Esophagus squamous epithelium (tissue), 5 donors: ENCODE data around the gene MTREX. TPM values are rescaled to one million over a fixed set of nuclear protein-coding genes. Genes with fewer than 3 reads are reported as not detected.

ENCODE experiments used
- DNase-seq: peaks from one replicate; lab custom pipeline; 2025; lab: John Stamatoyannopoulos, UW
- H3K27ac ChIP-seq, 4 donors: fragments of 200-600 bp; sonication (generic); one replicate each; pipeline ENCODE4 v1.5.1; 2016 to 2019; ENCODE audit warnings: mild to moderate bottlenecking in 1 of 4
- H3K27me3 ChIP-seq, 4 donors: fragments of 200-600 bp; sonication (generic); 1 replicate in 3 of 4; 2 replicates in 1 of 4; pipeline versions ENCODE4 v1.5.1 to v1.6.0; 2017 to 2021; ENCODE audit warnings: antibody characterized with exemption in 1 of 4
- H3K36me3 ChIP-seq, 3 donors: fragments of 200-600 bp; sonication (generic); one replicate each; pipeline ENCODE4 v1.5.1; 2016 to 2019
- H3K4me1 ChIP-seq, 3 donors: fragments of 200-600 bp; sonication (generic); one replicate each; pipeline ENCODE4 v1.5.1; 2017 to 2019
- H3K4me3 ChIP-seq, 4 donors: fragments of 200-600 bp; sonication (generic); 1 replicate in 3 of 4; 2 replicates in 1 of 4; pipeline ENCODE4 v1.5.1; 2016 to 2019; ENCODE audit warnings: mild to moderate bottlenecking in 2 of 4, moderate library complexity in 1 of 4
- H3K9me3 ChIP-seq, 3 donors: fragments of 200-600 bp; sonication (generic); one replicate each; pipeline ENCODE4 v1.5.1; 2016 to 2019
- CTCF ChIP-seq, 6 experiments: fragments of 450-650 bp in 4 of 6; fragments of 200-600 bp in 2 of 6; sonication (generic) in 2 of 6; IDR thresholded peaks; one replicate each; pipeline ENCODE4 v1.5.1; 2016 to 2019; ENCODE audit warnings: antibody characterized with exemption in 6 of 6, mild to moderate bottlenecking in 4 of 6, moderate library complexity in 4 of 6
- POLR2A ChIP-seq, 4 donors: fragments of 450-650 bp; IDR thresholded peaks; one replicate each; pipeline ENCODE4 v1.6.1; 2017; ENCODE audit warnings: antibody characterized with exemption in 4 of 4, mild to moderate bottlenecking in 4 of 4, moderate library complexity in 3 of 4
- WGBS, 2 donors: methylation state at CpG; one replicate each; pipeline ENCODE4 v1.1.5; 2018; 5-methylcytosine and 5-hydroxymethylcytosine counted together
- intact Hi-C: fragments of 100-400 bp; cut with DNase I; formaldehyde crosslinking; loops from one replicate; pipeline ENCODE4 v1.15.0; 2022
- total RNA-seq, 4 donors: library from RNA; depleted of rRNA; stranded (reverse); fragments of >200 nt; gene quantifications; one replicate each; pipeline ENCODE4 v1.1.0, GENCODE V29; 2016
- donor health status: DM: yes; HTN: yes; CAD: no.

MTREX gene
- total RNA-seq, 4 donors from 2014 or later = 63.9 to 79.3 (median 72.2) TPM

- H3K27ac ChIP-seq = no peak overlapping the region
- intact Hi-C loops = no loop called here
- no peak for DNase-seq
- H3K27me3 ChIP-seq = no peaks in the 10 kb centered on the region
- 100% methylated on average over 4 of the region's 4 CpGs for WGBS, 2 donors
- H3K36me3 ChIP-seq = peaks cover 8 to 87% (median 15%) of the 10 kb centered on the region in 3 donors
- H3K4me3 ChIP-seq = no peak overlapping the region
- H3K4me1 ChIP-seq = peaks cover 0 to 29% (median 0%) of the 10 kb centered on the region in 3 donors
- H3K9me3 ChIP-seq = no peaks in the 10 kb centered on the region
- TF ChIP-seq POLR2A (IDR thresholded peaks at IDR 0.05) (no peak), CTCF (IDR thresholded peaks at IDR 0.05) (no peak)
These were observed 118.7 kb downstream of the MTREX start for GRCh38 chr5:55426455-55426854.

GRCh38 chr5:55427157-55427556 is 119.4 kb downstream of the MTREX start:
- Histone ChIP-seq H3K27ac (no peak overlapping the region), H3K4me1 (peaks cover 0 to 22% (median 0%) of the 10 kb centered on the region in 3 donors), H3K36me3 (peaks cover 8 to 82% (median 15%) of the 10 kb centered on the region in 3 donors), H3K27me3 (no peaks in the 10 kb centered on the region), H3K4me3 (no peak overlapping the region), H3K9me3 (no peaks in the 10 kb centered on the region)
- TF ChIP-seq CTCF (IDR thresholded peaks at IDR 0.05) (no peak), POLR2A (IDR thresholded peaks at IDR 0.05) (no peak)
- intact Hi-C loops = no loop called here
- WGBS, 2 donors = 60 to 93% methylated on average over 1 of the region's 1 CpG
- DNase-seq = no peak

- H3K27me3 ChIP-seq = no peaks in the 10 kb centered on the region
- H3K4me1 ChIP-seq = peaks cover 0 to 19% (median 0%) of the 10 kb centered on the region in 3 donors
- 71 to 100% methylated on average over 1 of the region's 2 CpGs for WGBS, 2 donors
- peaks cover 0 to 12% (median 0%) of the 10 kb centered on the region in 3 donors for H3K9me3 ChIP-seq
- H3K36me3 ChIP-seq = peaks cover 5 to 61% (median 8%) of the 10 kb centered on the region in 3 donors
- TF ChIP-seq CTCF (IDR thresholded peaks at IDR 0.05) (no peak), POLR2A (IDR thresholded peaks at IDR 0.05) (no peak)
- no peak overlapping the region for H3K27ac ChIP-seq
- intact Hi-C loops = no loop called here
- no peak overlapping the region for H3K4me3 ChIP-seq
- no peak for DNase-seq
These were observed 121.4 kb downstream of the MTREX start for GRCh38 chr5:55429221-55429612.

- H3K4me1 ChIP-seq = peaks cover 0 to 19% (median 0%) of the 10 kb centered on the region in 3 donors
- no peaks in the 10 kb centered on the region for H3K27me3 ChIP-seq
- 100% methylated on average over 5 of the region's 9 CpGs; no CpG with 5 or more reads in 1 of the 2 donors for WGBS, 2 donors
- no peak for DNase-seq
- no peak overlapping the region for H3K27ac ChIP-seq
- no peak overlapping the region for H3K4me3 ChIP-seq
- intact Hi-C loops = no loop called here
- H3K9me3 ChIP-seq = peaks cover 0 to 12% (median 0%) of the 10 kb centered on the region in 3 donors
- TF ChIP-seq CTCF (IDR thresholded peaks at IDR 0.05) = no peak
- no peak for TF ChIP-seq POLR2A (IDR thresholded peaks at IDR 0.05)
- H3K36me3 ChIP-seq = peaks cover 5 to 56% (median 8%) of the 10 kb centered on the region in 3 donors
These were observed 121.9 kb downstream of the MTREX start for GRCh38 chr5:55429613-55430253.

GRCh38 chr5:55432549-55432948 is 124.8 kb downstream of the MTREX start:
- H3K27ac ChIP-seq = no peak overlapping the region
- H3K36me3 ChIP-seq = peaks cover 0 to 35% (median 8%) of the 10 kb centered on the region in 3 donors
- intact Hi-C loops = no loop called here
- H3K9me3 ChIP-seq = peaks cover 0 to 12% (median 0%) of the 10 kb centered on the region in 3 donors
- no peak overlapping the region for H3K4me3 ChIP-seq
- no peak for TF ChIP-seq POLR2A (IDR thresholded peaks at IDR 0.05)
- no peak for TF ChIP-seq CTCF (IDR thresholded peaks at IDR 0.05)
- DNase-seq = no peak
- H3K4me1 ChIP-seq = peaks cover under 1 to 24% (median 6%) of the 10 kb centered on the region in 3 donors
- 93 to 95% methylated on average over 4 of the region's 4 CpGs for WGBS, 2 donors
- no peaks in the 10 kb centered on the region for H3K27me3 ChIP-seq
